ENCODE results near the gene PCDH15.

The PCDH15 gene

GRCh38 chr10:54234832-54235231, 566.2 kb downstream of the PCDH15 start:
- Histone ChIP-seq H4K20me1 (ENCODE audit: insufficient read depth, low read length, poor library complexity, severe bottlenecking) (no peaks in the 10 kb centered on the region), H3K9me2 (replicated peaks; ENCODE audit: low read depth, low read length) (no peaks in the 10 kb centered on the region), H3K36me3 (ENCODE audit: insufficient read depth, low read length) (no peaks in the 10 kb centered on the region), H3K4me2 (ENCODE audit: low read depth, low read length, poor library complexity, severe bottlenecking) (no peak overlapping the region), H3K4me1 (ENCODE audit: insufficient read depth, low read length, poor library complexity, severe bottlenecking) (no peaks in the 10 kb centered on the region), H3K27me3 (ENCODE audit: insufficient read depth, low read length, poor library complexity, severe bottlenecking) (no peaks in the 10 kb centered on the region), H3F3A (ENCODE audit: low read depth) (no peaks in the 10 kb centered on the region), H3K9ac (ENCODE audit: low read depth, low read length, poor library complexity, severe bottlenecking) (no peak overlapping the region), H2AFZ (ENCODE audit: low read length) (no peak overlapping the region), H3K4me3 (ENCODE audit: low read length, poor library complexity, severe bottlenecking) (no peak overlapping the region), H3K79me2 (ENCODE audit: insufficient read depth, low read length) (no peaks in the 10 kb centered on the region), H3K9me3 (ENCODE audit: insufficient read depth, low read depth, low read length) (no peaks in the 10 kb centered on the region)
- no peak for TF ChIP-seq CTCF (conservative IDR thresholded peaks at IDR 0.05; ENCODE audit: low read length)
- no peak for TF ChIP-seq EZH2phosphoT487 (IDR thresholded peaks at IDR 0.05; ENCODE audit: borderline replicate concordance)

- no peak for TF ChIP-seq CTCF (conservative IDR thresholded peaks at IDR 0.05; ENCODE audit: low read length)
- no peak for TF ChIP-seq EZH2phosphoT487 (IDR thresholded peaks at IDR 0.05; ENCODE audit: borderline replicate concordance)
Measured at GRCh38 chr10:54203401-54203800, 597.6 kb downstream of the PCDH15 start.

GRCh38 chr10:54198051-54198450, 603.0 kb downstream of the PCDH15 start:
- H3K4me1 ChIP-seq (ENCODE audit: insufficient read depth, low read length, poor library complexity, severe bottlenecking), result no peaks in the 10 kb centered on the region
- no peaks in the 10 kb centered on the region for H3K79me2 ChIP-seq (ENCODE audit: insufficient read depth, low read length)
- H3K9me2 ChIP-seq (replicated peaks; ENCODE audit: low read depth, low read length), result no peaks in the 10 kb centered on the region
- no peaks in the 10 kb centered on the region for H3K9me3 ChIP-seq (ENCODE audit: insufficient read depth, low read depth, low read length)
- H3K27me3 ChIP-seq (ENCODE audit: insufficient read depth, low read length, poor library complexity, severe bottlenecking), result no peaks in the 10 kb centered on the region
- no peaks in the 10 kb centered on the region for H3K36me3 ChIP-seq (ENCODE audit: insufficient read depth, low read length)
- no peak overlapping the region for H3K4me3 ChIP-seq (ENCODE audit: low read length, poor library complexity, severe bottlenecking)
- no peak overlapping the region for H2AFZ ChIP-seq (ENCODE audit: low read length)
- TF ChIP-seq EZH2phosphoT487 (IDR thresholded peaks at IDR 0.05; ENCODE audit: borderline replicate concordance) (no peak), CTCF (conservative IDR thresholded peaks at IDR 0.05; ENCODE audit: low read length) (no peak)
- H3K9ac ChIP-seq (ENCODE audit: low read depth, low read length, poor library complexity, severe bottlenecking), result no peak overlapping the region
- no peak overlapping the region for H3K4me2 ChIP-seq (ENCODE audit: low read depth, low read length, poor library complexity, severe bottlenecking)
- no peaks in the 10 kb centered on the region for H4K20me1 ChIP-seq (ENCODE audit: insufficient read depth, low read length, poor library complexity, severe bottlenecking)
- H3F3A ChIP-seq (ENCODE audit: low read depth), result no peaks in the 10 kb centered on the region

More at GRCh38 chr10:54203401-54203800, 597.6 kb downstream of the PCDH15 start:
- Histone ChIP-seq H3F3A (ENCODE audit: low read depth) (no peaks in the 10 kb centered on the region), H3K79me2 (ENCODE audit: insufficient read depth, low read length) (no peaks in the 10 kb centered on the region), H3K4me2 (ENCODE audit: low read depth, low read length, poor library complexity, severe bottlenecking) (no peak overlapping the region), H3K4me3 (ENCODE audit: low read length, poor library complexity, severe bottlenecking) (no peak overlapping the region), H3K27me3 (ENCODE audit: insufficient read depth, low read length, poor library complexity, severe bottlenecking) (no peaks in the 10 kb centered on the region), H3K9me2 (replicated peaks; ENCODE audit: low read depth, low read length) (no peaks in the 10 kb centered on the region), H3K9ac (ENCODE audit: low read depth, low read length, poor library complexity, severe bottlenecking) (no peak overlapping the region), H4K20me1 (ENCODE audit: insufficient read depth, low read length, poor library complexity, severe bottlenecking) (no peaks in the 10 kb centered on the region), H2AFZ (ENCODE audit: low read length) (no peak overlapping the region), H3K9me3 (ENCODE audit: insufficient read depth, low read depth, low read length) (no peaks in the 10 kb centered on the region), H3K4me1 (ENCODE audit: insufficient read depth, low read length, poor library complexity, severe bottlenecking) (no peaks in the 10 kb centered on the region), H3K36me3 (ENCODE audit: insufficient read depth, low read length) (no peaks in the 10 kb centered on the region)

Data from Loucy (cell line).